LNCaP clone FGC (cell line): ENCODE data around the gene ATRAID.
"Not testable (repeated sequence)": the region's sequence is repeated elsewhere in the genome, so short reads cannot be mapped to it uniquely, and the experiment has no call there.

ENCODE experiments used
- DNase-seq: peaks from one replicate; pipeline ENCODE4 v3.0.0-alpha.2; 2011; ENCODE audit warnings: low read depth
- H3K4me3 ChIP-seq: 2 replicates; pipeline ENCODE4 v1.5.1; 2011; ENCODE audit warnings: mild to moderate bottlenecking, low read depth, low read length, control low read depth
- TF ChIP-seq, protein P1 (sequence below): IDR thresholded peaks from 2 replicates; pipeline ENCODE4 v1.5.1; 2012; ENCODE audit warnings: mild to moderate bottlenecking; ENCODE audit not compliant: control insufficient read depth, insufficient read depth; ENCODE audit errors: extremely low read depth

ATRAID gene

GRCh38 chr2:27174638-27175037 lies 37.2 kb upstream of the ATRAID start:
- no peak for DNase-seq
- TF ChIP-seq, protein P1, sequence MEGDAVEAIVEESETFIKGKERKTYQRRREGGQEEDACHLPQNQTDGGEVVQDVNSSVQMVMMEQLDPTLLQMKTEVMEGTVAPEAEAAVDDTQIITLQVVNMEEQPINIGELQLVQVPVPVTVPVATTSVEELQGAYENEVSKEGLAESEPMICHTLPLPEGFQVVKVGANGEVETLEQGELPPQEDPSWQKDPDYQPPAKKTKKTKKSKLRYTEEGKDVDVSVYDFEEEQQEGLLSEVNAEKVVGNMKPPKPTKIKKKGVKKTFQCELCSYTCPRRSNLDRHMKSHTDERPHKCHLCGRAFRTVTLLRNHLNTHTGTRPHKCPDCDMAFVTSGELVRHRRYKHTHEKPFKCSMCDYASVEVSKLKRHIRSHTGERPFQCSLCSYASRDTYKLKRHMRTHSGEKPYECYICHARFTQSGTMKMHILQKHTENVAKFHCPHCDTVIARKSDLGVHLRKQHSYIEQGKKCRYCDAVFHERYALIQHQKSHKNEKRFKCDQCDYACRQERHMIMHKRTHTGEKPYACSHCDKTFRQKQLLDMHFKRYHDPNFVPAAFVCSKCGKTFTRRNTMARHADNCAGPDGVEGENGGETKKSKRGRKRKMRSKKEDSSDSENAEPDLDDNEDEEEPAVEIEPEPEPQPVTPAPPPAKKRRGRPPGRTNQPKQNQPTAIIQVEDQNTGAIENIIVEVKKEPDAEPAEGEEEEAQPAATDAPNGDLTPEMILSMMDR = no peak
- H3K4me3 ChIP-seq = no peak overlapping the region

GRCh38 chr2:27175330-27175729 lies 36.5 kb upstream of the ATRAID start:
- TF ChIP-seq, protein P1 = no peak
- no peak for DNase-seq
- H3K4me3 ChIP-seq = no peak overlapping the region

GRCh38 chr2:27175781-27176180 lies 36.1 kb upstream of the ATRAID start:
- not testable (repeated sequence) for DNase-seq, H3K4me3 ChIP-seq

DNA sequence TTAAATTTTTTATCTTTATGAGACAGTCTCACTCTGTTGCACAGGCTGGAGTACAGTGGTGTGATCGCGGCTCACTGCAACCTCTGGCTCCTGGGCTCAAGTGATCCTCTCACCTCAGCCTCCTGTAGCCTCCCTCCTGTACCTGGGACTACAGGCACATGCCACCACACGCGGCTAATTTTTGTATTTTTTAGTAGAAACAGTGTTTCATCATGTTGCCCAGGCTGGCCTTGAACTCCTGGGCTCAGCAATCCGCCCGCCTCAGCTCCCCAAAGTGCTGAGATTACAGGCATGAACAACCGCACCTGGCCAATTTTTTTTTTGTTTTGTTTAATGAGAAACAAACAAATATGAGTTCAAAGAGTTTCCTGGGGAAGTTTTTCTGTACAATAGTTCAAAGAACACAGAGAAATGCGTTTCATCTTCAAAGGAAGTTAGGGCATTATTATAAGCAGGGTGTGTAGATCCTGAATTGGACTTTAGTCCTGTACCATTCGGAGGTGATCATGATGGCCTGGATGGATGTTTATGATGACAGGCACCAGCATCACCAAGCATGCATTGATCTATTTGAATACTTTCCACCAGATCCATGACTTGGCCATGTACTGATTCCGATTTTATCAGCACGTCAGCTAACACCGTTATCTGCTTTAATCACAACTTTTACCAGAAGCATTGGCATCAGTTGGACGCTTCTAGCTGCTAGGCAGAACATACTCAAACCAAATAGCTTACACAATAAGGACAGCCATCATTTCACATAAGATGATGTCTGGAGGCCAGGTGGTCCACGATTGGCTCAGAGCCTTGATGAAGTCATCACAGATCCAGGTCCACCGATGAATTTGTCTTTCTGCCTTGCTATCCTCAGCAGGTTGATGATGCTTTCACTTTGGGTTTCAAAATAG lies 34.1 kb upstream of the ATRAID start:
- H3K4me3 ChIP-seq = no peak overlapping the region
- no peak for DNase-seq
- TF ChIP-seq, protein P1 = no peak

DNA sequence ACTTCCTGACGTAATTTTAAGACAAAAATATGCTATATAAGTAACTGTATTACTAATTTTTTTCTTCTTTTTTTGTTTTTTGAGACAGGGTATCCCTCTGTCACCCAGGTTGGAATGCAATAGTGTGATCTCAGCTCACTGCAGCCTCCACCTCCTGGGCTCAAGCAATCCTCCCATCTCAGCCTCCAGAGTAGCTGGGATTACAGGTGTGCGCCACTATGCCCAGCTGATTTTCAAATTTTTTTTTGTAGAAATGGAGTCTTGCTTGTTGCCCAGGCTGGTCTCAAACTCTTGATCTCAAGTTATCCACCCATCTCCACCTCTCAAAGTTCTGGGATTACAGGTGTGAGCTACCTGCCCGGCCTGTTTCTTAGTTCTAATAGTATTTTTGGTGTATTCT lies 33.4 kb upstream of the ATRAID start:
- DNase-seq = no peak
- TF ChIP-seq, protein P1 = no peak

DNA sequence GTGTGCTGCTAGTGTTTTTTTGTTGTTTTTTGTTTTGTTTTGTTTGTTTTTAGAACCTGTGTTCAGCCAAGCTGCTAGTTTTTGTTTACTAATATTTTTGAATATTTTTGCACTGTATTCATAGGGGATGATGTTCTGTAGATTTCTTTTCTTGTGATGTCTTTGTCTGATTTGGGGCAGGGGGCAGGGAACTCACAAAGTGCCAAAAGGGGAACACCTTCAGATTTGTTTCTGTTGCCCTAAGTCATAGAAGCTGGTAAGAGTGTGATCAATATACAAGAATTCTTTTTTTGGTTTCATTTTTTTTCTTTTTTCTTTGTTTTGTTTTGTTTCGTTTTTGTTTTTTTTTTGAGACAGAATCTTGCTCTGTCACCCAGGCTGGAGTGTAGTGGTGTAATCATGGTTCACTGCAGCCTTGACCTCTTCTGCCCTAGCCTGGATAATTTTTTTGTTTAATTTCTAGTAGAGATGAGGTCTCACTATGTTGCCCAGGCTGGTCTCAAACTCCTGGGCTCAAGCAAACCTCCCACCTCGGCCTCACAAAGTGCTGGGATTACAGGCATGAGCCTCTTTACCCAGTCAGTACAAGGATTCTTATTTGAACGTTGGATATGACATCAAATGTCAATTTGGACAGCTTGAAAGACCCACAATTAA lies 32.4 kb upstream of the ATRAID start:
- no peak for DNase-seq
- TF ChIP-seq, protein P1 = no peak
- no peak overlapping the region for H3K4me3 ChIP-seq

More for the DNA sequence above, 33.4 kb upstream of the ATRAID start:
- no peak overlapping the region for H3K4me3 ChIP-seq

DNA sequence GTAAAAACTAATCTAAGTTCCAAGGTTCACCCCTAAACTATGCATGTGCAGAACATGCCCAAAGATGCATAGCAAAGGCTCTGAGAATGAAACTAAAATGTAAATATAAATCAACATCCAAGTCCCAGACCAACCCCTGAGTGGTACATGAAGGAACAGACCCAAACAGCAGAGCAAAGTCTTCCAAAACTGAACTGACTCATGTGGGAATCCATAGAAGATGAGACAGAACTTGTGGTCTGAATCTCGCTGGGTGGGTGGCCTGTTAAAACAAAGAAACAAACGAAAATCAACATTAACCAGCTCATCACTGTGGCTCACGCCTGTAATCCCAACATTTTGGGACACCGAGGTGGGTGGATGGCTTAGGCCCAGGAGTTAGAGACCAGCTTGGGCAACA lies 29.5 kb upstream of the ATRAID start:
- no peak overlapping the region for H3K4me3 ChIP-seq
- no peak for DNase-seq
- TF ChIP-seq, protein P1 = no peak
